GM23338 (cell line): ENCODE results near the gene SPSB4. TPM values are rescaled to one million over a fixed set of nuclear protein-coding genes. Genes with fewer than 3 reads are reported as not detected.

Experiments
- ATAC-seq: fragments of 200-7000 bp; cut with Tn5 transposase; 3 replicates; pipeline ENCODE4 v1.9.1; 2020
- DNase-seq: peaks from one replicate; pipeline ENCODE4 v3.0.0-alpha.2; 2015; ENCODE audit warnings: low spot score
- H2AFZ ChIP-seq: fragments of 200-600 bp; sonication (generic); 2 replicates; pipeline ENCODE4 v1.8.0; 2016; ENCODE audit warnings: antibody characterized with exemption, mild to moderate bottlenecking, moderate library complexity
- H3F3A ChIP-seq: fragments of 200-600 bp; sonication (generic); replicated peaks from 2 replicates; pipeline ENCODE4 v1.8.0; 2017; ENCODE audit warnings: antibody characterized with exemption, mixed run types, low read depth
- H3K27ac ChIP-seq: fragments of 200-600 bp; sonication (generic); 2 replicates; pipeline ENCODE4 v1.6.1; 2016; ENCODE audit warnings: low read depth
- H3K27me3 ChIP-seq: fragments of 200-600 bp; sonication (generic); 2 replicates; pipeline ENCODE4 v1.8.0; 2016; ENCODE audit warnings: mild to moderate bottlenecking, mixed run types, moderate library complexity; ENCODE audit not compliant: insufficient read depth
- H3K36me3 ChIP-seq: fragments of 200-600 bp; sonication (generic); 2 replicates; pipeline ENCODE4 v1.8.0; 2016; ENCODE audit warnings: mild to moderate bottlenecking; ENCODE audit not compliant: insufficient read depth
- H3K4me1 ChIP-seq: fragments of 200-600 bp; sonication (generic); 2 replicates; pipeline ENCODE4 v1.8.0; 2016; ENCODE audit warnings: mild to moderate bottlenecking, moderate library complexity; ENCODE audit not compliant: insufficient read depth
- H3K4me2 ChIP-seq: fragments of 200-600 bp; sonication (generic); 2 replicates; pipeline ENCODE4 v1.7.1; 2017; ENCODE audit warnings: mixed run types
- H3K4me3 ChIP-seq: fragments of 200-600 bp; sonication (generic); 2 replicates; pipeline ENCODE4 v1.6.1; 2016; ENCODE audit warnings: mixed run types
- H3K79me2 ChIP-seq: fragments of 200-600 bp; sonication (generic); replicated peaks from 2 replicates; pipeline ENCODE4 v1.8.0; 2017; ENCODE audit warnings: mild to moderate bottlenecking; ENCODE audit not compliant: insufficient read depth
- H3K9me2 ChIP-seq: fragments of 200-600 bp; sonication (generic); 2 replicates; pipeline ENCODE4 v1.8.0; 2017; ENCODE audit not compliant: insufficient read depth
- H4K20me1 ChIP-seq: fragments of 200-600 bp; sonication (generic); replicated peaks from 2 replicates; pipeline ENCODE4 v1.8.0; 2017; ENCODE audit warnings: mild to moderate bottlenecking; ENCODE audit not compliant: insufficient read depth
- H3K27ac Mint-ChIP-seq: 2 replicates; pipeline ENCODE4 v1.8.0; 2020; ENCODE audit warnings: inconsistent platforms, mild to moderate bottlenecking, moderate library complexity, mixed read lengths
- H3K27me3 Mint-ChIP-seq: 3 replicates; pipeline ENCODE4 v1.8.0; 2022; ENCODE audit warnings: low read depth, mild to moderate bottlenecking, moderate library complexity, mixed read lengths, inconsistent platforms; ENCODE audit not compliant: insufficient read depth, poor library complexity
- H3K36me3 Mint-ChIP-seq: 3 replicates; pipeline ENCODE4 v1.8.0; 2021; ENCODE audit warnings: low read depth, mild to moderate bottlenecking, inconsistent platforms, moderate library complexity, mixed read lengths
- H3K4me1 Mint-ChIP-seq: 3 replicates; pipeline ENCODE4 v1.8.0; 2020; ENCODE audit warnings: mild to moderate bottlenecking, inconsistent platforms, mixed read lengths
- H3K4me3 Mint-ChIP-seq: 3 replicates; pipeline ENCODE4 v1.8.0; 2021; ENCODE audit warnings: moderate library complexity, mild to moderate bottlenecking, inconsistent platforms, mixed read lengths
- H3K9me3 Mint-ChIP-seq: 3 replicates; pipeline ENCODE4 v1.8.0; 2020; ENCODE audit warnings: moderate library complexity, mild to moderate bottlenecking, inconsistent platforms, mixed read lengths
- EZH2phosphoT487 ChIP-seq: fragments of 200-600 bp; sonication (generic); IDR thresholded peaks from one replicate; pipeline ENCODE4 v1.8.1; 2018; ENCODE audit warnings: antibody characterized with exemption; ENCODE audit not compliant: unreplicated experiment
- STAT1 ChIP-seq: IDR thresholded peaks from one replicate; pipeline ENCODE4 v1.6.1; 2016; ENCODE audit warnings: antibody characterized with exemption; ENCODE audit not compliant: unreplicated experiment
- ZNF114 ChIP-seq: fragments of 250-450 bp; sonication (Bioruptor Pico); IDR thresholded peaks from 2 replicates; pipeline ENCODE4 v1.5.0; 2020; ENCODE audit warnings: mild to moderate bottlenecking, moderate library complexity
- ZNF331 ChIP-seq: fragments of 250-450 bp; sonication (Bioruptor Pico); IDR thresholded peaks from 2 replicates; pipeline ENCODE4 v1.5.0; 2020; ENCODE audit warnings: low read depth, mild to moderate bottlenecking, moderate library complexity
- polyA plus RNA-seq: library from polyadenylated mRNA; unstranded; fragments of >200 nt; fragmentation: Nextera tagmentation; extraction: Ambion mirVana; gene quantifications from 2 replicates; pipeline ENCODE4 v1.2.1, GENCODE V29; 2016
- total RNA-seq: library from RNA; depleted of rRNA; stranded (reverse); fragments of >200 nt; shearing (Covaris generic); gene quantifications from 2 replicates; pipeline ENCODE4 v1.2.3, GENCODE V29; 2014
- TF ChIP-seq, protein P1 (sequence below), 2 experiments: fragments of 200-600 bp in 1 of 2; sonication (generic) in 1 of 2; conservative IDR thresholded peaks; 2 replicates each; pipeline versions ENCODE4 v1.5.1 to v1.6.1; 2016 to 2017; ENCODE audit warnings: antibody characterized with exemption in 2 of 2, low read depth in 2 of 2, mild to moderate bottlenecking in 2 of 2, moderate library complexity in 1 of 2
- TF ChIP-seq, protein P2 (sequence below): IDR thresholded peaks from one replicate; pipeline ENCODE4 v1.6.1; 2018; ENCODE audit warnings: antibody characterized with exemption; ENCODE audit not compliant: unreplicated experiment

The SPSB4 gene
- total and polyA plus RNA-seq, 2 experiments from 2014 or later = 6.7 to 25.9 TPM

DNA sequence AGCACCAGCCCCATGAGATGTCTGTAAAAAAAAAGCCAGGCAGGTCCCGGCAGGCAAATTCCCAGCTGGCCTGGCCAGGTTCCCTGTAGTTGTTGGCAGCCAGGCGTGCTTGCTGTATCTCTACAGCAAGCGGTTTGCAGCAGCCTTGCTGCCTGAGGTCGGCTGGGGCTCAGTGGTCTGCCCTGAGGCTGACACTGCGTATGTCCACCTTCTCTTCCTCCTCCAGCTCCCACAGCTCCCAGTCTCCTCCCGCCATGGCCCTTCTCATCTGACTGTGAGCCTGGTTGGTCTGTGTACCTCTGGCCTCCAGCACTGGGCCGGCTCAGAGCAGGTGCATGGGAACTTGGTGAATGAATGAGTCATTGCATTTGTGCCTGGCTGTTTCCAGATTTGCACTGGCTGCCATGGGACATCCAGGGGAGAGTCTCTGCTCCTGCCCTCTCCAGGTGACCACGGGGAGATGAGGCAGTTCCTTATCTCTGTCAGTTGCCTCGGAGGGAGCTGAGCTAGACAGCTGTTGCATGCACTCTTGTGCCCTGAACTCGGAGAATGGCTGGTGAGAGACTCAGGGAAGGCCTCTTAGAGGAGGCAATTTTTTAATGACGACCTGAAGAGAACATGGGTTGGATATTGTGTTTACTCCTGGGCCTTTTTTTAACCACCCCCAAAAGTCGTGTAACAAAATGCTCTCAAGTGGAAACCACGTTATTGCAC is 43.0 kb downstream of the SPSB4 start:
- H3K27ac ChIP-seq = no peak overlapping the region
- peaks cover 4% of the 10 kb centered on the region; the same call in 1 of the 2 replicates for H3K79me2 ChIP-seq
- Mint-ChIP-seq H3K27ac (no peak overlapping the region), H3K9me3 (peaks cover 3% of the 10 kb centered on the region; the same call in 2 of the 3 replicates), H3K27me3 (peaks cover 11% of the 10 kb centered on the region), H3K4me1 (peaks cover 51% of the 10 kb centered on the region), H3K4me3 (no peak overlapping the region), H3K36me3 (peaks cover 5% of the 10 kb centered on the region; the same call in 2 of the 3 replicates)
- no peaks in the 10 kb centered on the region for H3K36me3 ChIP-seq
- H4K20me1 ChIP-seq = no peaks in the 10 kb centered on the region; the same call in 1 of the 2 replicates
- H2AFZ ChIP-seq = no peak overlapping the region
- TF ChIP-seq EZH2phosphoT487 = no peak
- TF ChIP-seq, protein P1, sequence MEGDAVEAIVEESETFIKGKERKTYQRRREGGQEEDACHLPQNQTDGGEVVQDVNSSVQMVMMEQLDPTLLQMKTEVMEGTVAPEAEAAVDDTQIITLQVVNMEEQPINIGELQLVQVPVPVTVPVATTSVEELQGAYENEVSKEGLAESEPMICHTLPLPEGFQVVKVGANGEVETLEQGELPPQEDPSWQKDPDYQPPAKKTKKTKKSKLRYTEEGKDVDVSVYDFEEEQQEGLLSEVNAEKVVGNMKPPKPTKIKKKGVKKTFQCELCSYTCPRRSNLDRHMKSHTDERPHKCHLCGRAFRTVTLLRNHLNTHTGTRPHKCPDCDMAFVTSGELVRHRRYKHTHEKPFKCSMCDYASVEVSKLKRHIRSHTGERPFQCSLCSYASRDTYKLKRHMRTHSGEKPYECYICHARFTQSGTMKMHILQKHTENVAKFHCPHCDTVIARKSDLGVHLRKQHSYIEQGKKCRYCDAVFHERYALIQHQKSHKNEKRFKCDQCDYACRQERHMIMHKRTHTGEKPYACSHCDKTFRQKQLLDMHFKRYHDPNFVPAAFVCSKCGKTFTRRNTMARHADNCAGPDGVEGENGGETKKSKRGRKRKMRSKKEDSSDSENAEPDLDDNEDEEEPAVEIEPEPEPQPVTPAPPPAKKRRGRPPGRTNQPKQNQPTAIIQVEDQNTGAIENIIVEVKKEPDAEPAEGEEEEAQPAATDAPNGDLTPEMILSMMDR (conservative IDR thresholded peaks at IDR 0.05; ENCODE audit: low read depth in 2 of 2) = no peak
- no peak for TF ChIP-seq STAT1
- TF ChIP-seq ZNF114 = no peak
- no peak for TF ChIP-seq ZNF331 (CRISPR knock-in tag)
- H3K9me2 ChIP-seq = peaks cover 8% of the 10 kb centered on the region; the same call in 1 of the 2 replicates
- DNase-seq = no peak
- no peak overlapping the region for H3K4me3 ChIP-seq
- H3K4me1 ChIP-seq = peaks cover 20% of the 10 kb centered on the region
- no peaks in the 10 kb centered on the region for H3K27me3 ChIP-seq
- no peak; the same call in 2 of the 3 replicates for ATAC-seq
- no peaks in the 10 kb centered on the region for H3F3A ChIP-seq
- no peak overlapping the region for H3K4me2 ChIP-seq

DNA sequence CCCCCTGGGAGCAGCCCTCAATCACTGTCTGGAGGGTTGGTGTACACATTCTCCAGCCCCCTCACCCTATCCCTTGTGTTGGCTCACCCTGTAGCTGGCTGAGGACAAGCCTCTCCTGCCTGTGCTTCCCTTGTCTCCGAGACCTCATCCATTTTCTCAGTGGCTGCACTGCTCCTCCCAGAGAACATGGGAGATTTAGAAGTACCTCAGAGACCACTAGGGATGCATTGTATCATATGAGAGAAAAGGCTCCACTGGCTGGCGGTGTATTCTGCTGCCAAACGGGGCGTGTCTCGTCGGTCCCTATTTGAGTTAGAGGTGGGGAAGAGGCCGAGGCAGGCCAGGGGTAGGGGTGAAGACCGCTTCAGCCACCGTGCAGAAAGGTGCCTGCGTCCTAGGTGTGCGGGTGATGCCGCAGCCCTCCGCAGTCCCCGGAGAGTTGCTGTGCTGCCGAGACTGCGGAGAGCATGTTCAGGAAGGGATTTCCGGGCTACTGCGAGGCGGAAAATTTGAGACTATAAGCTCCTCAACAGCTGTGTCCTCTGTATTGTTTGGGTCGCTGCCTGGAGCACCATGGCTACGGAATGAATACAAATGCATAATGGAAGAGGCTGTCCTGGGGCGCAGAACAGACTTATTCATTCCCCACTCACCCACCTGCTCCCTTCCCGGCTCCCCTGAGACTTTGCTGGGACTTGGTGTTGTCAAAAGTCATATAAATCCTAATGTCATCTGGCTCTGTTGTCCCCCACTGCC is 43.8 kb downstream of the SPSB4 start:
- TF ChIP-seq ZNF331 (CRISPR knock-in tag) = no peak
- TF ChIP-seq, protein P1 (conservative IDR thresholded peaks at IDR 0.05; ENCODE audit: low read depth in 2 of 2) = no peak
- TF ChIP-seq, protein P2, sequence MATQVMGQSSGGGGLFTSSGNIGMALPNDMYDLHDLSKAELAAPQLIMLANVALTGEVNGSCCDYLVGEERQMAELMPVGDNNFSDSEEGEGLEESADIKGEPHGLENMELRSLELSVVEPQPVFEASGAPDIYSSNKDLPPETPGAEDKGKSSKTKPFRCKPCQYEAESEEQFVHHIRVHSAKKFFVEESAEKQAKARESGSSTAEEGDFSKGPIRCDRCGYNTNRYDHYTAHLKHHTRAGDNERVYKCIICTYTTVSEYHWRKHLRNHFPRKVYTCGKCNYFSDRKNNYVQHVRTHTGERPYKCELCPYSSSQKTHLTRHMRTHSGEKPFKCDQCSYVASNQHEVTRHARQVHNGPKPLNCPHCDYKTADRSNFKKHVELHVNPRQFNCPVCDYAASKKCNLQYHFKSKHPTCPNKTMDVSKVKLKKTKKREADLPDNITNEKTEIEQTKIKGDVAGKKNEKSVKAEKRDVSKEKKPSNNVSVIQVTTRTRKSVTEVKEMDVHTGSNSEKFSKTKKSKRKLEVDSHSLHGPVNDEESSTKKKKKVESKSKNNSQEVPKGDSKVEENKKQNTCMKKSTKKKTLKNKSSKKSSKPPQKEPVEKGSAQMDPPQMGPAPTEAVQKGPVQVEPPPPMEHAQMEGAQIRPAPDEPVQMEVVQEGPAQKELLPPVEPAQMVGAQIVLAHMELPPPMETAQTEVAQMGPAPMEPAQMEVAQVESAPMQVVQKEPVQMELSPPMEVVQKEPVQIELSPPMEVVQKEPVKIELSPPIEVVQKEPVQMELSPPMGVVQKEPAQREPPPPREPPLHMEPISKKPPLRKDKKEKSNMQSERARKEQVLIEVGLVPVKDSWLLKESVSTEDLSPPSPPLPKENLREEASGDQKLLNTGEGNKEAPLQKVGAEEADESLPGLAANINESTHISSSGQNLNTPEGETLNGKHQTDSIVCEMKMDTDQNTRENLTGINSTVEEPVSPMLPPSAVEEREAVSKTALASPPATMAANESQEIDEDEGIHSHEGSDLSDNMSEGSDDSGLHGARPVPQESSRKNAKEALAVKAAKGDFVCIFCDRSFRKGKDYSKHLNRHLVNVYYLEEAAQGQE = no peak
- Histone ChIP-seq H3K4me1 (peaks cover 12% of the 10 kb centered on the region; the same call in 1 of the 2 replicates), H3K4me2 (no peak overlapping the region), H3K9me2 (peaks cover 8% of the 10 kb centered on the region; the same call in 1 of the 2 replicates), H3K27ac (no peak overlapping the region), H2AFZ (no peak overlapping the region), H3K79me2 (peaks cover 5% of the 10 kb centered on the region; the same call in 1 of the 2 replicates), H3K4me3 (no peak overlapping the region), H3K36me3 (no peaks in the 10 kb centered on the region), H4K20me1 (no peaks in the 10 kb centered on the region; the same call in 1 of the 2 replicates), H3K27me3 (no peaks in the 10 kb centered on the region), H3F3A (no peaks in the 10 kb centered on the region)
- Mint-ChIP-seq H3K36me3 (peaks cover 9% of the 10 kb centered on the region), H3K4me3 (no peak overlapping the region), H3K9me3 (peaks cover 11% of the 10 kb centered on the region), H3K27ac (no peak overlapping the region), H3K4me1 (peaks cover 43% of the 10 kb centered on the region), H3K27me3 (peaks cover 8% of the 10 kb centered on the region)
- peak; percentile 22 for ATAC-seq
- DNase-seq = no peak
